ENCODE results near the gene TECRL.

DNA sequence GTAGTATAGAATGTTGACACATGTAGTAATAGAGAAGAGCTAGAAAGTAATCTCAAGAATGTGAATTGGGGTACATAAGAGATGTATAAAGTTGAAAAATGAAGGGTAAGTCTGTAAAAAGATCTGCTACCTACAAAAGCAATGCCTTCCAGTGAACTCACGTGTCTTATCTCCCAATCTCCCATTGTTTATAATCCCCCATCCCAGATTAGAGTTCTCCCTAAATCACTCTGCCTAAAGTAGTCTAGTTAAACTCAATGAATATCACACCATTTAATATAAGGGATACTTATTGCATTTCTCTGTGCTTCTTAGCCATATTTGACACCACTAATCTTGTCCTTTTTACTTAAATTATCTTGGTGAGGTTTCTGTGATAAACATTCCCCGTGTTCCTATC, 6.6 kb downstream of the TECRL start:
- no peak for TF ChIP-seq ZNF133 (tag by site-specific recombination; IDR thresholded peaks at IDR 0.05)
- TF ChIP-seq ZNF510 (tag by site-specific recombination; IDR thresholded peaks at IDR 0.05; ENCODE audit: insufficient replicate concordance), result no peak
- no peak for TF ChIP-seq ZNF747 (tag by site-specific recombination; IDR thresholded peaks at IDR 0.05)
- TF ChIP-seq MEIS1 (CRISPR knock-in tag; IDR thresholded peaks at IDR 0.05; ENCODE audit: borderline replicate concordance), result no peak
- TF ChIP-seq, protein P1, sequence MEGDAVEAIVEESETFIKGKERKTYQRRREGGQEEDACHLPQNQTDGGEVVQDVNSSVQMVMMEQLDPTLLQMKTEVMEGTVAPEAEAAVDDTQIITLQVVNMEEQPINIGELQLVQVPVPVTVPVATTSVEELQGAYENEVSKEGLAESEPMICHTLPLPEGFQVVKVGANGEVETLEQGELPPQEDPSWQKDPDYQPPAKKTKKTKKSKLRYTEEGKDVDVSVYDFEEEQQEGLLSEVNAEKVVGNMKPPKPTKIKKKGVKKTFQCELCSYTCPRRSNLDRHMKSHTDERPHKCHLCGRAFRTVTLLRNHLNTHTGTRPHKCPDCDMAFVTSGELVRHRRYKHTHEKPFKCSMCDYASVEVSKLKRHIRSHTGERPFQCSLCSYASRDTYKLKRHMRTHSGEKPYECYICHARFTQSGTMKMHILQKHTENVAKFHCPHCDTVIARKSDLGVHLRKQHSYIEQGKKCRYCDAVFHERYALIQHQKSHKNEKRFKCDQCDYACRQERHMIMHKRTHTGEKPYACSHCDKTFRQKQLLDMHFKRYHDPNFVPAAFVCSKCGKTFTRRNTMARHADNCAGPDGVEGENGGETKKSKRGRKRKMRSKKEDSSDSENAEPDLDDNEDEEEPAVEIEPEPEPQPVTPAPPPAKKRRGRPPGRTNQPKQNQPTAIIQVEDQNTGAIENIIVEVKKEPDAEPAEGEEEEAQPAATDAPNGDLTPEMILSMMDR (tag by site-specific recombination; IDR thresholded peaks at IDR 0.05), result no peak
- TF ChIP-seq ZNF138 (tag by site-specific recombination; IDR thresholded peaks at IDR 0.05; ENCODE audit: borderline replicate concordance), result no peak
- no peak for TF ChIP-seq ZNF670 (tag by site-specific recombination; IDR thresholded peaks at IDR 0.05; ENCODE audit: low read depth)
